Neural crest cell (in vitro differentiated cells): ENCODE measurements around the gene FOXE1. TPM values are rescaled to one million over a fixed set of nuclear protein-coding genes. Genes with fewer than 3 reads are reported as not detected.

Source experiments
- DNase-seq: peaks from one replicate; pipeline ENCODE4 v3.0.0; 2021; ENCODE audit warnings: low read depth, mixed read lengths, low spot score
- H3K27ac Mint-ChIP-seq: one replicate; pipeline ENCODE4 v1.8.0; 2021; ENCODE audit warnings: mild to moderate bottlenecking, mixed read lengths; ENCODE audit not compliant: unreplicated experiment
- H3K27me3 Mint-ChIP-seq: 2 replicates; pipeline ENCODE4 v1.8.0; 2021; ENCODE audit warnings: low read depth, mild to moderate bottlenecking, mixed read lengths
- H3K36me3 Mint-ChIP-seq: 2 replicates; pipeline ENCODE4 v1.8.0; 2021; ENCODE audit warnings: low read depth, mild to moderate bottlenecking, mixed read lengths
- H3K4me1 Mint-ChIP-seq: 2 replicates; pipeline ENCODE4 v1.8.0; 2021; ENCODE audit warnings: mixed read lengths
- H3K4me3 Mint-ChIP-seq: one replicate; pipeline ENCODE4 v1.8.0; 2021; ENCODE audit warnings: mild to moderate bottlenecking, mixed read lengths
- H3K9me3 Mint-ChIP-seq: 2 replicates; pipeline ENCODE4 v1.8.0; 2021; ENCODE audit warnings: mixed read lengths
- long read RNA-seq: library from polyadenylated mRNA; unstranded; transcript quantifications from one replicate; pipeline ENCODE4 v2.0.0, GENCODE V29; 2020
- total RNA-seq: library from RNA; stranded (reverse); gene quantifications from 2 replicates; pipeline ENCODE4 v1.2.1, GENCODE V29; 2021
- TF ChIP-seq, protein P1 (sequence below): fragments of 200-600 bp; sonication (generic); conservative IDR thresholded peaks from 2 replicates; pipeline ENCODE4 v1.5.0; 2021; ENCODE audit warnings: antibody characterized with exemption, mild to moderate bottlenecking

The FOXE1 gene
- total RNA-seq: 0.09 TPM in 1 of 2 replicates, not detected in the other
- long read RNA-seq: 0 reads

DNA sequence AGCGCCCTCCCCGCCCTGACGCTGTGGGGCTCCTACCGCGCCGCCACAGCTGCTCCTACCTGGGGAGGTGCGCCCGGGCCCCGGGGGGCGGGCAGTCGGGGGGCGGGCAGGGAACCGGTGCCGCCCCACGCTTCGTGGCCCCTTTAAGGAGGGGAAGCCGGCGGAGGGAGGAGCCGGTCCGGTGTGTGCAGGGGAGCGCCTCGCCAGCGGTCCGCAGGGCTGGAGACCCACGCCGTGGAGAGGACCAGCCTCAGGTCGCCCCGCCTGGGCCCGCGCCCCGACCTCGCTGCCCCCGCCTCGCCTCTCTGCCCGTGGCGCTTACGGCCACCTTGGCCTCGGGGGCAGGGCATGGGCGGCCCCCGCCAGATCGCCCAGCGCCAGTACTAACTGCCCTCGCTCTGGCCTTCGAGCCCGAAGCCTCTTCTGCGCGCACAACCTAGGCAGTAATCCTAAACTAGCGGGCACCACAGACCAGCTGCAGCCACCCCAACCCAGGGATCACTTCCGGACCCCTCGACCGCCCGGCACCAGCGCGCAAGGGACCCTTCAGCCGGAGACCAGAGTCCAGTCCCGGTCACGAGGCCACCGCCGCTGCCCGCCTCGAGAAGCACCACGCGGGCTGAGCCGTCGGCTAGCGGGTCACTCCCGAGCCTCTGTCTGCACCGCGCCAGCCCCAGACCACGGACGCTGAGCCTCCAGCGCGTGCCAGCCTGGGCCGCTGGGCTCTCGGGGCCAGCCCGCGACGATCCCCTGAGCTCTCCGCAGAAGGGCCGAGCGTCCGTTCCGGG, at the start of gene FOXE1:
Gene FOXE1, plus strand, starts transcription at position 171 of the 788 bp plus-strand sequence. CDS start 689 bp downstream, outside the sequence.
- Mint-ChIP-seq H3K4me3 (peak within 1 kb of the TSS; percentile 87), H3K4me1 (peaks cover 8% of the 10 kb centered on the region), H3K9me3 (no peaks in the 10 kb centered on the region), H3K36me3 (peaks cover 3% of the 10 kb centered on the region), H3K27me3 (peaks cover 92% of the 10 kb centered on the region), H3K27ac (no peak within 1 kb of the TSS)
- TF ChIP-seq, protein P1, sequence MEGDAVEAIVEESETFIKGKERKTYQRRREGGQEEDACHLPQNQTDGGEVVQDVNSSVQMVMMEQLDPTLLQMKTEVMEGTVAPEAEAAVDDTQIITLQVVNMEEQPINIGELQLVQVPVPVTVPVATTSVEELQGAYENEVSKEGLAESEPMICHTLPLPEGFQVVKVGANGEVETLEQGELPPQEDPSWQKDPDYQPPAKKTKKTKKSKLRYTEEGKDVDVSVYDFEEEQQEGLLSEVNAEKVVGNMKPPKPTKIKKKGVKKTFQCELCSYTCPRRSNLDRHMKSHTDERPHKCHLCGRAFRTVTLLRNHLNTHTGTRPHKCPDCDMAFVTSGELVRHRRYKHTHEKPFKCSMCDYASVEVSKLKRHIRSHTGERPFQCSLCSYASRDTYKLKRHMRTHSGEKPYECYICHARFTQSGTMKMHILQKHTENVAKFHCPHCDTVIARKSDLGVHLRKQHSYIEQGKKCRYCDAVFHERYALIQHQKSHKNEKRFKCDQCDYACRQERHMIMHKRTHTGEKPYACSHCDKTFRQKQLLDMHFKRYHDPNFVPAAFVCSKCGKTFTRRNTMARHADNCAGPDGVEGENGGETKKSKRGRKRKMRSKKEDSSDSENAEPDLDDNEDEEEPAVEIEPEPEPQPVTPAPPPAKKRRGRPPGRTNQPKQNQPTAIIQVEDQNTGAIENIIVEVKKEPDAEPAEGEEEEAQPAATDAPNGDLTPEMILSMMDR: no peak
- DNase-seq: no peak

DNA sequence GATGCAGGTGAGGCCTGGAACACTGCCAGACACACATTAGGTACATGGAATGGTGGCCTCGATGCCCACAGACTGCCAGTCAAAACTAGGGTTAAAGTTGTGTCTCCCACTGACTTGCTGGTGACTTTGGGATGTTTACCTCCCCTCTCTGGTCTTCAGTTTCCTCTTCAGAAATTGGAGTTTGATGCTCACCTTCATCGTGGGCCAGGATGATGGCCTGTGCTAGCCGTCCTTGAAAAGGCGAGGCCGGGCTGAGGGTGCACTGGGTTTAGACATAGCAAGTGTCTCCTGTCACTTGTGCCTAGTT, 49.0 kb upstream of the FOXE1 start:
- no peak for DNase-seq
- Mint-ChIP-seq H3K4me3 (peak overlapping the region; percentile 77), H3K27ac (no peak overlapping the region), H3K9me3 (no peaks in the 10 kb centered on the region), H3K27me3 (peaks cover 79% of the 10 kb centered on the region), H3K36me3 (no peaks in the 10 kb centered on the region), H3K4me1 (no peaks in the 10 kb centered on the region)
- TF ChIP-seq, protein P1: no peak

GRCh38 chr9:97806721-97807120, 46.3 kb upstream of the FOXE1 start:
- Mint-ChIP-seq H3K9me3 (no peaks in the 10 kb centered on the region), H3K4me1 (no peaks in the 10 kb centered on the region), H3K36me3 (no peaks in the 10 kb centered on the region), H3K27ac (no peak overlapping the region), H3K27me3 (peaks cover 68% of the 10 kb centered on the region), H3K4me3 (no peak overlapping the region)
- no peak for DNase-seq
- TF ChIP-seq, protein P1: no peak

- TF ChIP-seq, protein P1: no peak
- no peak for DNase-seq
- Mint-ChIP-seq H3K27ac (no peak overlapping the region), H3K27me3 (peaks cover 61% of the 10 kb centered on the region), H3K36me3 (no peaks in the 10 kb centered on the region), H3K9me3 (no peaks in the 10 kb centered on the region), H3K4me3 (no peak overlapping the region), H3K4me1 (no peaks in the 10 kb centered on the region)
Observed at GRCh38 chr9:97807681-97808080, 45.3 kb upstream of the FOXE1 start.

GRCh38 chr9:97808415-97808814, 44.6 kb upstream of the FOXE1 start:
- TF ChIP-seq, protein P1: no peak
- no peak overlapping the region for H3K4me3 Mint-ChIP-seq
- H3K4me1 Mint-ChIP-seq: no peaks in the 10 kb centered on the region
- no peaks in the 10 kb centered on the region for H3K9me3 Mint-ChIP-seq
- peaks cover 63% of the 10 kb centered on the region for H3K27me3 Mint-ChIP-seq
- no peak for DNase-seq
- H3K27ac Mint-ChIP-seq: no peak overlapping the region
- no peaks in the 10 kb centered on the region for H3K36me3 Mint-ChIP-seq
